Midbrain (tissue), 1 donor: ENCODE results near the gene FAM237B.

ENCODE experiments used
- DNase-seq: peaks from one replicate; lab custom pipeline; 2025; lab: John Stamatoyannopoulos, UW

FAM237B gene

GRCh38 chr7:90290244-90291113, 30.6 kb downstream of the FAM237B start:
- DNase-seq = no peak

DNA sequence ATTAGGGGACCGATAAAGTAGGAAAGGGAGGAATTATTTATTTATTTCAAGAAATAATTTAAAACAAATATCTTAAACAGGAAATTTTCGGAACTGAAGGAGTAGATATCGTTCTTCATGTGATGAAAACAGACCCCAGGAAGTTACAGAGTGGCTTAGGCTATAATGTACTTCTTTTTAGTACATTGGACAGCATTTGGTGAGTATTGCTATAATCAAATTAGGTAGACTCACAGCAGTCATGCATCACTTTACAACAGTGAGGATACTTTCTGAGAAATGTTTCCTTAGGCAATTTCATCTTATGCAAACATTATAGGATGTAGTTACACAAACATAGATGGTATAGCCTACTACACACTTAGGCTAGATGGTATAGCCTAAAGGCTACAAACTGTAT, 33.0 kb downstream of the FAM237B start:
- DNase-seq = no peak

DNA sequence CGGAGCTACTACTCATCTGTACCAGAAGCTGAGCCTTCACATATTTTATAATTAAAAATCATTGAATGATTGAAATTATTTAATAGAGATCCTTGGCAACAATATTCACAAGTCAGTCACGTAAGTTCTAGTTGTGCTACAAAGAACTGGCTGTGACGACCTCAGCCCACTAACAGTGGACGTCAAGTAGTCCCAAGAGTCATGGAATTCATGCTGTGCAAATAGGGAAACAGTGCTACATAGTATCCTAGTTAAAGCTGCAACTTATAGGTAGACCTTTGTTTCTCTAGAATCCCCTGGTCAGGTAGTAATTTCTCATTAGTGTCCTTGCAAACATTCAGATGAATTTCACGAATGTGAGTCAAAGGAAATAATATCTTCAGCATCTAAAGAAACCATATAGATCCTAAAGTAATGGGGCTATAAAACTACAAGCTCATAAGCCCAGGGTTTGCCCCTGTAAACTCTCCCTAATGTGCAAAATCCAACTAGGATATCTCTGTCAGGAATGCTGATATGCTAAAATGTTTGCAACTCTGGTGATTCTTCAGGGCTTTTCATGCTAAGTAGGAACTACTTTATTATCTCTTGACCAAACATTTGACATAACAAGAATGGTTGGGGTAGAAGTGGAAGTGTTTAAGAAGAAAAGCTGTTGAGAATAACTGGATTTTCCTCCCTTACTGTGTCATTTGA, 44.9 kb downstream of the FAM237B start:
- no peak for DNase-seq

DNA sequence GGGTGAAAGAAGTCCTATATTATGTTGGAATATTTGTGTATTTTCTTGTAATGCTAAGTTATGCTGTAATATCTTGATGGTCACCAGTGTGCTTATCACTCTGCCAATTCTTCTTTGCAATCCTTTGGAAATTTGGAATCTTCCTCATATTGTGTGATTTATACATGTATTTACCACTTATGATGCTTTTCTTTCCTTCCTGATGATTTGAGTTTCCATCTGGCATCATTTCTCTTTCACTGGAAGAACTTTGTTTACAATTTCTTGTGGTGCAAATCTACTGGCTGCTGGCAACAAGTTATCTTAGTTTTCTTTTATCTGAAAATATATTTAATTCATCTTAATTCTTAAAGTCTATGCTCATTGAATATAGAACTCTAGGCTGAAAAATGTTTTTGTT, 46.9 kb downstream of the FAM237B start:
- no peak for DNase-seq

- no peak for DNase-seq
Observed at GRCh38 chr7:90272242-90272641, 48.9 kb downstream of the FAM237B start.

GRCh38 chr7:90271753-90272152, 49.4 kb downstream of the FAM237B start:
- DNase-seq = no peak

DNA sequence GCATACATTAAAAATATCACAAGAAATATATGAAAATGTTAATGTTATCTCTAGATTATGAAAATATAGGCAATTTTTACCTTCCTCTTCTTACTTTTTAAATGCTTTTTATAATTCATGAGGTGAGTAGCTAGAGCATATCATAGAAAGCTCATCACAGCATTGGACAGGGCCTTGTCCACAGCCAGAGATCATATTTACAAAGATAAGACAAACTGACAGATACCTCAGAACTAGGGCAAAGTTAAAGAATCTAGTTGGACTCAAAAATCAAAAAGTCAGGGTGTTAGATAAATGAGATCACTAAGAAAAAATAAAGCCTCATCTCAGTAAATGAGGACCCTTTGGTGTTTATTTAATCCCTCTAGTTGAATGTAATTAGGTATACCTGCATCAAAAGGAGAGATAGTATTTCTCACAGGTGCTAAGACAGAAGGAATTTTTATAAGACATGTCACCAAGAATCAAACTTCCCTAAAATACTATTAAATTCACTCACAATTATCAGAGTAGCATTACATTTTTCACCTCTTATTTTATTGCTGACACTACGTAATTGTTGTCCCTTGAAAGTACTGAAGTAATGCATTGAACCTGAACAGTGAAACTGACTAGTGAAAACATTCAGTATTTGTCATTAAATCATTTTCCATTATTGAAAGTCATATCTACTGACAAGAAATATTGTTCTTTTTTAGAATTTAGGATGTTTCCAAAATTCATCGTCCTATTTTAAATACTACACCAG, 50.5 kb downstream of the FAM237B start:
- DNase-seq = no peak

GRCh38 chr7:90269163-90269562, 51.9 kb downstream of the FAM237B start:
- no peak for DNase-seq

- DNase-seq = no peak
Observed at GRCh38 chr7:90267263-90267858, 53.7 kb downstream of the FAM237B start.

DNA sequence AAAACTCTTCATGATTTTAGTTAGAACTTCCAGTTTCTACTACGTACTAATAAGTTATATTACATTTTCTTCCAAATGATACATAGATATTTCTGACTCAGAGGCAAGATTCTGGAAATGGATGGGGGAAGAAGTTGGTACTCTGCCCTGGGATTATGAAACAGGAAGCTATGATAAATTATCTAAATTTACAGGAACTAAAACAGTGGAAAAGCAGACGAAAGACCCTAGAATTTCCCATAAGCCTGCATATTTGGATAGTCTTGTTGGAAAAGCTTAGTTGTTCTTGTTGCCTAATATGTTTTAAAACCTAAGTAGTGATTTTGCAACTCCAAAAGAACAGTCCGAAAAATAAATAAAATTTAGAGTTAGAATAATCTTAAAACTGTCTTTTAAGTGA, 54.3 kb downstream of the FAM237B start:
- no peak for DNase-seq
